CD8-positive, alpha-beta memory T cell (primary cell): ENCODE results near the gene TBCD. TPM values are rescaled to one million over a fixed set of nuclear protein-coding genes. Genes with fewer than 3 reads are reported as not detected.

Experiments
- CTCF ChIA-PET: fragments of 350-600 bp; sonication (Branson Sonifier 250); formaldehyde crosslinking; loops from one replicate; lab custom pipeline; 2021; ENCODE audit warnings: antibody characterized with exemption; lab: Charles Lee
- POLR2A ChIA-PET: fragments of 350-600 bp; sonication (Branson Sonifier 250); formaldehyde crosslinking; loops from one replicate; lab custom pipeline; 2021; ENCODE audit warnings: antibody characterized with exemption; lab: Charles Lee
- DNase-seq, 5 donors: peaks; one replicate each; pipeline versions ENCODE4 v3.0.0 to v3.0.0-alpha.2; 2020 to 2022; ENCODE audit warnings: mixed read lengths in 1 of 5
- H3K27ac ChIP-seq: one replicate; pipeline ENCODE4 v1.7.0; 2013; ENCODE audit warnings: low read depth, mild to moderate bottlenecking, low read length, moderate library complexity
- H3K27me3 ChIP-seq: 2 replicates; pipeline ENCODE4 v1.7.0; 2013; ENCODE audit warnings: low read length, mild to moderate bottlenecking; ENCODE audit not compliant: insufficient read depth, poor library complexity, severe bottlenecking
- H3K36me3 ChIP-seq: 2 replicates; pipeline ENCODE4 v1.7.0; 2013; ENCODE audit warnings: mild to moderate bottlenecking, low read length, moderate library complexity; ENCODE audit not compliant: insufficient read depth
- H3K4me1 ChIP-seq: 2 replicates; pipeline ENCODE4 v1.7.0; 2013; ENCODE audit warnings: mild to moderate bottlenecking, low read length, moderate library complexity; ENCODE audit not compliant: insufficient read depth
- H3K4me3 ChIP-seq: 2 replicates; pipeline ENCODE4 v1.7.0; 2013; ENCODE audit warnings: mild to moderate bottlenecking, low read length
- H3K9me3 ChIP-seq: 2 replicates; pipeline ENCODE4 v1.7.0; 2013; ENCODE audit warnings: mild to moderate bottlenecking, low read length
- H3K27ac Mint-ChIP-seq, 8 donors: one replicate each; pipeline ENCODE4 v1.8.0; 2020 to 2021; ENCODE audit warnings: mixed read lengths in 8 of 8, mild to moderate bottlenecking in 6 of 8, inconsistent platforms in 3 of 8, moderate library complexity in 3 of 8
- H3K27me3 Mint-ChIP-seq, 2 donors: one replicate each; pipeline ENCODE4 v1.8.0; 2020 to 2021; ENCODE audit warnings: mixed read lengths in 2 of 2, mild to moderate bottlenecking in 1 of 2, moderate library complexity in 1 of 2
- H3K36me3 Mint-ChIP-seq, 3 donors: one replicate each; pipeline ENCODE4 v1.8.0; 2020 to 2021; ENCODE audit warnings: mixed read lengths in 3 of 3, inconsistent platforms in 1 of 3, mild to moderate bottlenecking in 1 of 3
- H3K4me1 Mint-ChIP-seq, 3 donors: one replicate each; pipeline ENCODE4 v1.8.0; 2020 to 2021; ENCODE audit warnings: mixed read lengths in 3 of 3, inconsistent platforms in 1 of 3, mild to moderate bottlenecking in 1 of 3
- H3K4me3 Mint-ChIP-seq, 7 donors: one replicate each; pipeline ENCODE4 v1.8.0; 2020 to 2021; ENCODE audit warnings: mixed read lengths in 7 of 7, mild to moderate bottlenecking in 6 of 7, moderate library complexity in 4 of 7, inconsistent platforms in 2 of 7
- H3K9me3 Mint-ChIP-seq, 5 donors: one replicate each; pipeline ENCODE4 v1.8.0; 2020 to 2022; ENCODE audit warnings: mixed read lengths in 5 of 5, mild to moderate bottlenecking in 3 of 5, moderate library complexity in 2 of 5, inconsistent platforms in 1 of 5
- polyA plus RNA-seq: library from polyadenylated mRNA; unstranded; fragments of 300-500 nt; fragmentation: Illumina TruSeq; gene quantifications from one replicate; pipeline ENCODE4 v1.2.3, GENCODE V29; 2021
- total RNA-seq, 2 experiments: library from RNA; stranded (reverse); gene quantifications; one replicate each; pipeline ENCODE4 v1.2.3, GENCODE V29; 2021

TBCD gene
- total and polyA plus RNA-seq, 3 experiments from 2014 or later: 79.1 to 130 (median 83.7) TPM

DNA sequence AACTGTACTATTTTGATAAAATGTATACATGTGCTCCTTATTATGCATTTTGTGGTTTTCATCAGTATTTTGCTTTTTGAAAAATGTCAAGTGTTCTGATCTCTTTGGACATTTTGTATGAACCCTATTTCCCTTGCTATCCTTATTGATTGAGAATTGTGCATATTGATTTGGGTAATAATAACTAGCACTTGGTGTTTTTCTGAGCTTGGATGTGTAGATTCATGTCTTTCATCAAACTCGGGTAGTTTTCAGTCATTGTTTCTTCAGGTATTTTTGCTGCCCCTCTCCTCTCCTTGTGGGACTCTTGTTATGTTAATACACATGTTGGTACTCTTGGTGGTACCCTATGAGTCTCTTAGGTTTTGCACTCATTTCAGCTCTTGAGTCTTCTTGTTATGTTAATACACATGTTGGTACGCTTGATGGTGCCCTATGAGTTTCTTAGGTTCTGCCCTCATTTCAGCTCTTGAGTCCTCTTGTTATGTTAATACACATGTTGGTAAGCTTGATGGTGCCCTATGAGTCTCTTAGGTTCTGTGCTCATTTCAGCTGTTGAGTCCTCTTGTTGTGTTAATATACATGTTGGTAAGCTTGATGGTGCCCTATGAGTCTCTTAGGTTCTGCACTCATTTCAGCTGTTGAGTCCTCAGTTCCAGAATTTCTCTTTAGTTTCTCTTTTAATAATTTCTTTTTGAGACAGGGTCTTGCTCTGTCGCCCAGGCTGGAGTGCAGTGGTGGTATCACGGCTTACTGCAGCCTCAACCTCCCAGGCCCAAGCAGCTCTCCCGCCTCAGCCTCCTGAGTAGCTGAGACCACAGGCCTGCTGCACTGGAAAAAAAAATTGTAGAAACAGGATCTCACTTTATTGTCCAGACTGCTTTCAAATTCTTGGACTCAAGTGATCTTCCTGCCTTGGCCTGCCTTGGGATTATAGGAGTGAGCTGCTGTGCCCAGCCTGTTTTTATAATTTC, 68.7 kb downstream of the TBCD start:
- H3K36me3 ChIP-seq: peaks cover 9% of the 10 kb centered on the region
- H3K4me1 ChIP-seq: no peaks in the 10 kb centered on the region
- H3K9me3 Mint-ChIP-seq: peaks cover 4 to 6% (median 4%) of the 10 kb centered on the region in 5 donors
- no peak overlapping the region for H3K4me3 ChIP-seq
- H3K27me3 Mint-ChIP-seq: no peaks in the 10 kb centered on the region
- H3K4me1 Mint-ChIP-seq: peaks cover 0 to 11% (median 6%) of the 10 kb centered on the region in 3 donors
- no peak overlapping the region for H3K4me3 Mint-ChIP-seq
- CTCF ChIA-PET: interaction anchor here (1.7 to 1.9 kb wide), 2 partner anchors 10 to 39 kb away, joined by 4 to 5 read pairs; no protein-coding TSS in a partner anchor
- H3K9me3 ChIP-seq: no peaks in the 10 kb centered on the region
- no peaks in the 10 kb centered on the region for H3K27me3 ChIP-seq
- H3K27ac Mint-ChIP-seq: peak overlapping the region in 2 of 8 donors; percentile 20 to 75
- no peak overlapping the region for H3K27ac ChIP-seq
- no peak for DNase-seq
- H3K36me3 Mint-ChIP-seq: peaks cover 19 to 59% (median 28%) of the 10 kb centered on the region in 3 donors
- POLR2A ChIA-PET: no interaction called here

DNA sequence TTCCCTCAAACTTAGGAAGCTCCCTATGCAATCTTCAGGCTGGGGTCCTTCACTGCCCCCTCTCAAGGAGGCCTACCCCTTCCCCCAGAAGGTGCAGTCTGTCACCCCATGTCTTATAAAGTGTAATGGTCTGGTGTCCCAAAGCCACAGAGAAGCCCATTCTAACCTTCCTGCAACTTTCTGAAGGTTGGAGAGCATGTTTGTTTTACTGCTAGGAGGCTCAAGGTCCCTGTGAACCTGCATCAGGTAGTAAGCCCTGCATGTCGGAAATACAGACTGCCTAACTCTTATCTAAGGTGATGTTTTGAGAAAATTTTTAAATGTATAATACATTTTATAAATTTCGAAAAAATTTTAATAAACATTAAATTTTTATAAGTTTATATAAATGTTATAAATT, 69.7 kb downstream of the TBCD start:
- H3K4me1 ChIP-seq: no peaks in the 10 kb centered on the region
- no peaks in the 10 kb centered on the region for H3K27me3 Mint-ChIP-seq
- H3K9me3 Mint-ChIP-seq: peaks cover 4 to 6% (median 4%) of the 10 kb centered on the region in 5 donors
- DNase-seq: no peak
- no peak overlapping the region for H3K27ac Mint-ChIP-seq
- no peak overlapping the region for H3K27ac ChIP-seq
- H3K4me3 ChIP-seq: no peak overlapping the region
- H3K36me3 Mint-ChIP-seq: peaks cover 19 to 49% (median 21%) of the 10 kb centered on the region in 3 donors
- CTCF ChIA-PET: interaction anchor here (1.7 to 1.9 kb wide), 2 partner anchors 11 to 40 kb away, joined by 4 to 5 read pairs; no protein-coding TSS in a partner anchor
- peaks cover 0 to 5% (median 3%) of the 10 kb centered on the region in 3 donors for H3K4me1 Mint-ChIP-seq
- no peaks in the 10 kb centered on the region for H3K27me3 ChIP-seq
- peaks cover 4% of the 10 kb centered on the region for H3K36me3 ChIP-seq
- POLR2A ChIA-PET: no interaction called here
- no peak overlapping the region for H3K4me3 Mint-ChIP-seq
- H3K9me3 ChIP-seq: no peaks in the 10 kb centered on the region

DNA sequence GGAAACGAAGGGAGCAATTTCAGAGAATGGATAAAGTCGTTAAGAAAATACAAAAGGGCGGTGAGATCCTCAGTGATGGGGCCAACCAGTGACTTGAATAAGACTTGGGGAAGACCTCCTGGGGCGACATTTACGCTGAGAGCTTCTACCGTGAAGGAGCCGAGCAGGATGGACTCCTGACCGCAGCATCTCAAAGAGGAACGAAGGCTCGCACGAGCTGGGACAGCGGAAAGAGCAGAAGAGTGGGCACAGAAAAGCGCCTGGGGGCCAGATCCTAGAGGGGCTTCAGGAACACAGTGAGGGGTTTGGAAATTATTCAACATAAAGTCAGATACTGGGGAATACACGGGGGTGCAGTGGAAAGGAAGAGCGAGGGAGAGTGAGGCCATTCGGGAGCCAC, 70.4 kb downstream of the TBCD start:
- ChIA-PET POLR2A (no interaction called here), CTCF (no interaction called here)
- no peaks in the 10 kb centered on the region for H3K27me3 Mint-ChIP-seq
- Histone ChIP-seq H3K9me3 (no peaks in the 10 kb centered on the region), H3K27ac (no peak overlapping the region), H3K27me3 (no peaks in the 10 kb centered on the region), H3K36me3 (peaks cover 4% of the 10 kb centered on the region), H3K4me3 (no peak overlapping the region), H3K4me1 (no peaks in the 10 kb centered on the region)
- no peak for DNase-seq
- H3K27ac Mint-ChIP-seq: peak overlapping the region in 4 of 8 donors; percentile 1 to 95 (median 46)
- H3K4me1 Mint-ChIP-seq: peaks cover 0 to 5% (median 3%) of the 10 kb centered on the region in 3 donors
- peaks cover 19 to 44% (median 21%) of the 10 kb centered on the region in 3 donors for H3K36me3 Mint-ChIP-seq
- H3K4me3 Mint-ChIP-seq: no peak overlapping the region
- H3K9me3 Mint-ChIP-seq: peaks cover 4 to 6% (median 4%) of the 10 kb centered on the region in 5 donors

DNA sequence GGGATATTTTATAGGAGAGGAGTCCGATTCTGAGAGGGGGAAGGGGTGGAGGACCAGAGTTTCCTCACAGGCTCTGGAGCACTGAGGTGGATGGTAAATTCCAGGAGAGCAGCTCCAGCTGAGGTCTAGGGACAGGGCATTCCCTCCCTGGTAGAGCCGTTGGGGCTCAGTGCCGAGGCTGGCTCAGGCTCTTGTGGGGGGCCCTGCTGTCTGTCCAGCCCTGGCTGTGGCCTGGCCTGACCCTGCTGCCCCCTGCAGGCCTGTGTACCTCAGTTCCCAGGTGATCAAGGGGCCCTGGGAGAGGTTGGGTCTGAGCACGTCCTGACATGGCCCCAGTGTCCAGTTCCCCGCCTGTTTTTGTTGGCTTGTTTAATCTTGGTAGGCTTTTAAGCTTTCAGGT, 71.1 kb downstream of the TBCD start:
- H3K4me1 ChIP-seq: no peaks in the 10 kb centered on the region
- Mint-ChIP-seq H3K4me1 (peaks cover 0 to 5% (median 3%) of the 10 kb centered on the region in 3 donors), H3K27me3 (no peaks in the 10 kb centered on the region), H3K9me3 (peaks cover 4 to 6% (median 4%) of the 10 kb centered on the region in 5 donors), H3K4me3 (no peak overlapping the region), H3K36me3 (peaks cover 23 to 43% (median 26%) of the 10 kb centered on the region in 3 donors), H3K27ac (no peak overlapping the region)
- CTCF ChIA-PET: no interaction called here
- DNase-seq: no peak
- no peaks in the 10 kb centered on the region for H3K9me3 ChIP-seq
- POLR2A ChIA-PET: no interaction called here
- no peak overlapping the region for H3K27ac ChIP-seq
- no peaks in the 10 kb centered on the region for H3K27me3 ChIP-seq
- H3K4me3 ChIP-seq: no peak overlapping the region
- peaks cover 4% of the 10 kb centered on the region for H3K36me3 ChIP-seq

DNA sequence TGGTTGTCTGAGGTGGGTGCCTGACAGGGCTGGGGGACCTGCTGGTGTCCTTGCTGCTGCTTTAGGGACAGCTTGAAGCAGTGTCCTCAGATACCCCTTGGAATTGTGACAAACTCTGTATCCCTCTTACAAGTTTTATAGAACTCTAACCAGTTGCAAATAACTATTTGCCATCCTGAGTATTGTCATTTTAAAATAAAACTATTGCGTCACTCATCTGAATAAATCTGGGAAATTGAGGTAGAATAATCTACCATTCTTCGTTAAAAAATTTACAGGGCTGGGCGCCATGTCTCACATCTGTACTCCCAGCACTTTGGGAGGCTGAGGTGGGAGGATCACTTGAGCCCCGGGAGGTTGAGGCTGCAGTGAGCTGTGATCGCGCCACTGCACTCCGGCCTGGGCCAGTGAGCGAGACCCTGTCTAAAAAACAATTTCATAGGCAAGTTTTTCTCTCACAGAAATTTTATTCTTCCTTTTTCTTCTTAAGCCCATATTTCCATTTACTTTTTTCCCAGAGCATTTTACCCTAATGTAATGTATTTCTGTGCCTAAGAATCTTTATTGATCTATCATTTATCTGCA, 73.8 kb downstream of the TBCD start:
- H3K27ac Mint-ChIP-seq: peak overlapping the region in 1 of 8 donors; percentile 19
- Histone ChIP-seq H3K27ac (no peak overlapping the region), H3K36me3 (peaks cover under 1% of the 10 kb centered on the region), H3K4me1 (no peaks in the 10 kb centered on the region), H3K9me3 (no peaks in the 10 kb centered on the region), H3K4me3 (no peak overlapping the region), H3K27me3 (no peaks in the 10 kb centered on the region)
- peaks cover 0 to 3% (median 0%) of the 10 kb centered on the region in 3 donors for H3K4me1 Mint-ChIP-seq
- no peak overlapping the region for H3K4me3 Mint-ChIP-seq
- H3K27me3 Mint-ChIP-seq: no peaks in the 10 kb centered on the region
- no peak for DNase-seq
- ChIA-PET CTCF (no interaction called here), POLR2A (no interaction called here)
- H3K9me3 Mint-ChIP-seq: no peaks in the 10 kb centered on the region
- peaks cover 19 to 33% (median 25%) of the 10 kb centered on the region in 3 donors for H3K36me3 Mint-ChIP-seq

DNA sequence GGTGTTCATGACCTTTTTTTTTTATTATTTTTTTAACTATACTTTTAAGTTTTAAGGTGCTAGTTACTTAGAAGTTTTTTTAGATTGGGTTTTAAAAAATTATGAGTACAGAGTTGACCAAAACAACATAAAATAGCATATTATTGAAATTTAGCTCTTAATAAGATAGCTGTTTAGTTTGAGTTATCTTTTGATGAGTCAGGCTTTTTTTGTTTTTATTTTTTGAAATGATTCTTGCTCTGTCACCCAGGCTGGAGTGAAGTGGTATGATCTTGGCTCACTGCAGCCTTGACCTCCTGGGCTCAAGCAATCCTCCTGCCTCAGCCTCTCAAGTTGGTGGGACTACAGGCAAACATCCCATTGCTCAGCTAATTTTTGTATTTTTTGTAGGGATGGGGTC, 74.3 kb downstream of the TBCD start:
- peaks cover 14 to 34% (median 24%) of the 10 kb centered on the region in 3 donors for H3K36me3 Mint-ChIP-seq
- H3K4me3 ChIP-seq: no peak overlapping the region
- no peak overlapping the region for H3K27ac ChIP-seq
- POLR2A ChIA-PET: no interaction called here
- H3K27me3 ChIP-seq: no peaks in the 10 kb centered on the region
- no peak for DNase-seq
- H3K36me3 ChIP-seq: no peaks in the 10 kb centered on the region
- no peaks in the 10 kb centered on the region for H3K9me3 ChIP-seq
- peaks cover 0 to 3% (median 0%) of the 10 kb centered on the region in 3 donors for H3K4me1 Mint-ChIP-seq
- no peaks in the 10 kb centered on the region for H3K27me3 Mint-ChIP-seq
- no peak overlapping the region for H3K27ac Mint-ChIP-seq
- H3K9me3 Mint-ChIP-seq: no peaks in the 10 kb centered on the region
- CTCF ChIA-PET: no interaction called here
- H3K4me3 Mint-ChIP-seq: no peak overlapping the region
- no peaks in the 10 kb centered on the region for H3K4me1 ChIP-seq

DNA sequence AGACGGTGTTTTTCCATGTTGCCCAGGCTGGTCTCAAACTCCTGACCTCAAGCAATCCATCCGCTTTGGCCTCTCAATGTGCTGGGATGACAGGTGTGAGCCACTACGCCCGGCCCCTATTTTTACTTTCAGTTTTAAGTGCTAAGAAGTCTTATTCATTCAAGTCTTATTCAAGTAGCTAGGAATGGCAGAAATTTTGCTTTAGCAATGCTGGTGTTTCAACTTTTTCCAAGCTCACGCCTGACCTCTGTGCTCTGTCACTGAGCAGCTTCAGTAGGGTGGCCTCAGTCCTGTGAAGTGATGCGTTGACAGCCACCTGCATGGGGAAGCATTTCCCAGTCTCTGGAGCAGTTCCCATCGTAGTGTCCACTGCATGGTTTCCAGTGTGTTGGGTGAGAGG, 75.1 kb downstream of the TBCD start:
- H3K36me3 ChIP-seq: no peaks in the 10 kb centered on the region
- H3K9me3 ChIP-seq: no peaks in the 10 kb centered on the region
- Mint-ChIP-seq H3K36me3 (peaks cover 11 to 37% (median 23%) of the 10 kb centered on the region in 3 donors), H3K4me3 (no peak overlapping the region), H3K4me1 (peaks cover 0 to 3% (median 0%) of the 10 kb centered on the region in 3 donors), H3K27me3 (no peaks in the 10 kb centered on the region), H3K27ac (peak overlapping the region in 2 of 8 donors; percentile 17 to 80), H3K9me3 (no peaks in the 10 kb centered on the region)
- ChIA-PET CTCF (no interaction called here), POLR2A (no interaction called here)
- H3K27ac ChIP-seq: no peak overlapping the region
- H3K4me1 ChIP-seq: no peaks in the 10 kb centered on the region
- no peaks in the 10 kb centered on the region for H3K27me3 ChIP-seq
- no peak overlapping the region for H3K4me3 ChIP-seq
- no peak for DNase-seq
